ENCODE results near the gene CCT6A.
"Not testable (repeated sequence)": the region's sequence is repeated elsewhere in the genome, so short reads cannot be mapped to it uniquely, and the experiment has no call there.

Gene CCT6A, protein sequence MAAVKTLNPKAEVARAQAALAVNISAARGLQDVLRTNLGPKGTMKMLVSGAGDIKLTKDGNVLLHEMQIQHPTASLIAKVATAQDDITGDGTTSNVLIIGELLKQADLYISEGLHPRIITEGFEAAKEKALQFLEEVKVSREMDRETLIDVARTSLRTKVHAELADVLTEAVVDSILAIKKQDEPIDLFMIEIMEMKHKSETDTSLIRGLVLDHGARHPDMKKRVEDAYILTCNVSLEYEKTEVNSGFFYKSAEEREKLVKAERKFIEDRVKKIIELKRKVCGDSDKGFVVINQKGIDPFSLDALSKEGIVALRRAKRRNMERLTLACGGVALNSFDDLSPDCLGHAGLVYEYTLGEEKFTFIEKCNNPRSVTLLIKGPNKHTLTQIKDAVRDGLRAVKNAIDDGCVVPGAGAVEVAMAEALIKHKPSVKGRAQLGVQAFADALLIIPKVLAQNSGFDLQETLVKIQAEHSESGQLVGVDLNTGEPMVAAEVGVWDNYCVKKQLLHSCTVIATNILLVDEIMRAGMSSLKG

DNA sequence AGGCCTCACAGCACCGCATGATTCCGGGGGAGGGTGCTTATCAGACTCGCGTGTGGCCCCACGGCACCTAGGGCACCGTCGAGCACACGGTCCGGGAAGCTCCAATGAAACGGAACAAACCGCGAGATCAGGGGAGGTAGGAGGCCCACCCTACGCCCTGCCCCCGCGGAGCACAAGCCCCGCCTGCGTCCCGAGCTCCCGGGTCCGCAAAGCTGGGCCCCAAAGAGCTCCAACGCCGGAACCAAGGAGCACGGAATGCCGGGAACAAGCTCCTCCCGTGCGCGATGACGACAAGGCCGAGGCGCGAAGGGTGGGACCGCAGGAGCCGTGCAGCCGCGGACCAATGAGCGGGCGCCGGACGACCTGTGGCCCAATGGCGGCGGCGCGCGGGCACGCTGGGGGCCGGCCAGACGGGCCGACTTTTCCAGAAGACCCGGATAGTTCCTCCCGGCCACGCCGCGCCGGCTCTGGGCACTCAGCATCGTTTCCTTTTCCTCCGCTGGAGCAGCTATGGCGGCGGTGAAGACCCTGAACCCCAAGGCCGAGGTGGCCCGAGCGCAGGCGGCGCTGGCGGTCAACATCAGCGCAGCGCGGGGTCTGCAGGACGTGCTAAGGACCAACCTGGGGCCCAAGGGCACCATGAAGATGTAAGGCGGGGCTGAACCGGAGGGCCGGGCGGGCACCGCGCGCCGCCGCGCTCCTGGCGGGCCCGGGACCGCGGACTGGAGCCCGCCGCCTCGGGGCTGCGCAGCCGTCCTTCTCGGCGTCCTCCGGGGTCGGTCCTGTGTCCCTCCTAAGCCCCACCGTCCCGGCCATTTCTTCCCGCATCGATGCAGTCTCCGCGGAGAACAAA is at the start of gene CCT6A, which contains the start of gene PSPH:
CCT6A (plus strand) TSS at position 427 of the 853 bp plus-strand sequence; CDS start at position 511, 84 bp downstream.
PSPH (minus strand) TSS at position 106 of the 853 bp plus-strand sequence. CDS start 30,232 bp downstream, outside the sequence.
- peak; percentile 93 to 94 for DNase-seq

DNA sequence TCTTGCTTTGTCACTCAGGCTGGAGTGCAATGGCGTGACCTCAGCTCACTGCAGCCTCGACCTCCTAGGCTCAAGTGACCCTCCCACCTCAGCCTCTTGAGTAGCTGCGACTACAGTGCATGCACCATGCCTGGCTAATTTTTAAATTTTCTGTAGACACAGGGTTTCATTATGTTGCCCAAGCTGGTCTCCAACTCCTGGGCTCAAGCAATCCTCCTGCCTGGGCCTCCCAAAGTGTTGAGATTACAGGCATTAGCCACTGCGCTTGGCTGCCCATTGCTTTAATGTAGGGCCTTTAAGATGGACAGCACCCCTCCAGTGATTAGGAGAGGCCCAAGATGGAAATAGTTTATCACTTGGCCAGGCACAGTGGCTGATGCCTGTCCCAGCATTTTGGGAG is 47.8 kb upstream of the CCT6A start:
- DNase-seq, result no peak

DNA sequence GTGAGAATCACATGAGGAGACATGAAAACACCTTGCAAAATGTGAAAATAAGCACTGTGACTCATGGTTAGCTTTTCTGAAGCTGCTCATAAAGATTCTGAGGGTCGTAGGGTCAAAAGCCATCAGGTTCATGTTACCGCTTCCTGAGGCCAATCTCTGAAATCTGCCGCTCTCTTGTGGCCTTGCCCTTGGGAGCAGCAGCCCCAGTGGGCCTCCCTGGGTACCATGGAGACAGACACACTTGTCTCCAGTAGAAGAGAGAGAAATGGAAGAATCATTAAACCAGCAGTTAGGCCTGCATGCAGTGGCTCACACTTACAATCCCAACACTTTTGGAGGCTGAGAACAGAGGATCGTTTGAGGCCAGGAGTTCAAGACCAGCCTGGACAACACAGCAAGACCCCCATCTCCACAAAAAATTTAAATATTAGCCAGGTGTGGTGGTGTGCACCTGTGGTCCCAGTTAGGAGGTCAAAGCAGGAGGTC is 44.4 kb upstream of the CCT6A start:
- no peak for DNase-seq

DNA sequence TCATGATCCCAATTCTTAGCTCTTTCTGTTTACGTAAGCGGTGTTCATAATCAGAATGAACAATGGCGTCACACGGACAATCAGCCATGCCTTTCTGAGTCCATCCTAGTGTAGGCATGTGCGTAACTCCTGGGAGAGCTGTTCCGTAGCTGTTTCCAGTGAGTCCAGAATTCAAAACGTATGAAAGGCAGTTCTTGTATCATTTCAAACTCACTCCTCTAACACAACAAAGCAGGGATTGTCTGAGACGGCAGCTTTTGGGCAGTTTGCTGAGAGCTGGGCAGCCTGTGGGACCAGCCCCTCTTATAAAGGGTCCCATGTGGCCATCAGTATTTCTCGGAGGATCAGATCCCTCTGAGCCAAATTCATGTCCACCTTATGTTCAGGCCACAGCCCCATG is 43.7 kb upstream of the CCT6A start:
- no peak for DNase-seq

DNA sequence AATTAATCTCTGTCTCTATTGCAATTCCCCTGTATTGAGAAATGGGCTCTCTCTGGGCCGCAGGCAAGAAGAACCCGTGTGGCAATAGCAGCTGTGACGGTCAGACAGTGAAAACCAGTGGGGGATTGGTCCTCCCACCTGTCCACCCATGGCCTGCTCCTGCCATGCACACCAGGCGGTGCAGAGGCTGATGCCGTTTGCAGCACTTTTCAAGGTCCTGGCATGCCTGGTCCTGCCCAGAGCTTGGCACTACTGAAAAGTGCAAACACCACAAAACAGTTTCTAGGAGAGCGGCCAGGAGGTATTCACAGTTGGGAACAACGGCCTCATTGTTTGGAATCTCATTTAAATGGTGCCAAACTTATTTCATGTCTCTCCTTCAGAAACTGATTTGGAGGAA is 41.9 kb upstream of the CCT6A start:
- DNase-seq, result no peak

DNA sequence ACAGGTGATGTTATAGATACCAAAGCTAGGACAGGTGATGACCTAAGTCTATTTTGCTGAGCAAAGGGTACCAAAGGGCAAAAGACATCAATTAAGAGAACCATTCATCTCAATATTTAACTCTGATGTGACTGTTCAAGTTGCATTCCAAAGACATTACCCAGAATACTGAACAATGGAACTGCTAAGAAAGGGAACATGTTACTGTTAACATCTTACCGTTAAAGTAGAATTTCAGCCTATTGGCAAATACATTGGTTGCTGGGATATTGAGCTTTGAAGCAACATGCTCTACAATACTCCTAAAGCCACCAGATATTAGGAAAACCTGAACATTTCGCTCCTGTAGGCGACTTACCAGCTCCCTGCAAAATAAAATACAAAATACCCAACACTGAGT is 34.5 kb upstream of the CCT6A start:
- DNase-seq, result not testable (repeated sequence)

DNA sequence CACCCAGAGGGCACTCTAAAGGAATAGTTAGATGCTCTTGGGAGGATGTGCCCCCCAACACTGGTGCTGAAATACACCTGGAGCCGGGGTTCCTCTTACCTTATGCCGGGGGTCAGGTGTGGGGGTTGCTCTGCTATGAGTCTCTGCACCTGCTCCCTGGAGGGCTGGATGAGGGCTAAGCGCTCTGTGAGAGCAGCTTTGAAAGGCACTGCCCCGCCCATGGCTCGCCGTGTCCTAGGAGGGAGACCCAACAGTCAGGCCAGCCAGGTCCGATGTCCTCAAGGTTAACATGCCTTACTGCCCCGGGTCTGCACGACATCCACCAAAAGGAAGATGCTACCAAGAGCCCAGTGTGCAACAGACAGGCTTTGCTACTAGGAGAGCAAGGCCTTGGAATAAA is 32.1 kb upstream of the CCT6A start:
- no peak for DNase-seq

DNA sequence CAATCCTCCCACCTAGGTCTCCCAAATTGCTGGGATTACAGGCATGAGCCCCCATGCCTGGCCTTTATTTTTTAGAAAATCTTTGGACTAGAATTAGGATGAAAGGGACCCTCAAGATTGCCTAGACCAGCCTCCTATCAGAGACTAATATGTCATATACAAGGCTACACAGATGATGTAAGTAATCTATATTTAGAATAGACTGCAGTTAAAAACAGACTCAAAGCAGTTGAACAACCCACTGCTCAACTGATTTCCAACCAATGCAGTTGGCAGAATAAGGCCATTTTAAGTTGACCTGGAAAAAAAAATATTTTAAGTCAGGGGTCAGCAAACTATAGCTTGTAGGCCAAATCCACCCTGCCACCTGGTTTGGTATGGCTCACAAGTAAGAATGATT is 28.1 kb upstream of the CCT6A start:
- no peak for DNase-seq

DNA sequence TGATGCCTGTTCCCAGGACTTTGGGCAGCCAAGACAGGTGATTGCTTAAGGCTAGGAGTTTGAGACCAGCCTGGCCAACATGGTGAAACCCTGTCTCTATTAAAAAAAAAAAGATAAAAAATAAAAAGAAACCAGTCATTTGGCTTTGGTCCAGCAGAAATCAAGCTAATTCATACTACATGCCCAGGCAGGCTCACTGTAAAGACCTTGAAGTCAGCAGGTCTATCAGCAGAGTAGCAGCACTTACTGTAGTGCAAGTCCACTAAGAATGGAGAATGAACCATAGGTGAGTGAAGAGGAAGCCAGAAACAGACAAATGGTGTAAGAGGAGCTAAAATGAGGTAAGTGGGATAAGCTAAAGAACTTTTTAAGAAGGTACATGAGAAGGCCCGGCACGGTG is 25.0 kb upstream of the CCT6A start:
- no peak for DNase-seq

DNA sequence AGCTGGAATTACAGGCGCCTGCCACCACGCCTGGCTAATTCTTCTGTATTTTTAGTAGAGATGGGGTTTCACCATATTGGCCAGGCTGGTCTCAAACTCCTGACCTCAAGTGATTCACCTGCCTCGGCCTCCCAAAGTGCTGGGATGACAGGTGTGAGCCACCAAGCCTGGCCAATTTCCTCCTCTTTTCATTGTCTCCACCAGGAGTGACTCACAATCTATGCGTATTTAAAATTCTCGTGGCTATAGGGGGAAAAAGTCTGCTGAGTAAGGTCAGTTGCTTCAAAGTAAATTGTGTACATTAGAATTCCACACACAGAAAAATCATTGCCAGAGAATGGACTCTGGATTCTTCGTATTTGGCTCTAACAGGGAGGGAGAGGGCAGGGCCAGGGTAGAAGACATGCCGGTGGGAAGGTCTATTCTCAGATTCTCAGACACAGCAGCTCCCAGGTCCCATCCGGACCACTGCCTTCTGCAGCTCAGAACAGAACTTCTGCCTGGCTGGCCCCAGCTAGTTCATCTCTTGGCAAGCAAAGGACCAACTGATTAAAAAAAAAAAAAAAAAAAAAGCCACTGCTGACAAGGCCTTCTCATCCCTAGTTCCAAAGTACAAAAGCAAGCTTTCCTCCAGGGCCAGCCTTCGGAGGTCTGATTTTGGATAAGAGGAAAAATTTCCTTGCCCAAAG is 22.5 kb upstream of the CCT6A start:
- no peak for DNase-seq

DNA sequence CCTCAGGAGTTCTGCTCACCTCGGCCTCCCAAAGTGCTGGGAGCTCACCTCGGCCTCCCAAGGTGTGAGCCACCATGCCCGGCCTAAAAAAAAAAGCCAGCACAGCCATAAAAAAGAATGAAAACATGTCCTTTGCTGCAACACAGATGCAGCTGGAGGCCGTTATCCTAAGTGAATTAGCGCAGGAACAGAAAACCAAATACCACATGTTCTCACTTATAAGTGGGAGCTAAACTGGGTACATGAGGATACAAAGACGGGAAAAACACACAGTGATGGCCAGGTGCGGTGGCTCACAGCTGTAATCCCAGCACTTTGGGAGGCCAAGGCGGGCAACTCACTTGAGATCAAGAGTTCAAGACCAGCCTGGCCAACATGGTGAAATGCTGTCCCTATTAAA is 21.2 kb upstream of the CCT6A start:
- DNase-seq, result no peak

DNA sequence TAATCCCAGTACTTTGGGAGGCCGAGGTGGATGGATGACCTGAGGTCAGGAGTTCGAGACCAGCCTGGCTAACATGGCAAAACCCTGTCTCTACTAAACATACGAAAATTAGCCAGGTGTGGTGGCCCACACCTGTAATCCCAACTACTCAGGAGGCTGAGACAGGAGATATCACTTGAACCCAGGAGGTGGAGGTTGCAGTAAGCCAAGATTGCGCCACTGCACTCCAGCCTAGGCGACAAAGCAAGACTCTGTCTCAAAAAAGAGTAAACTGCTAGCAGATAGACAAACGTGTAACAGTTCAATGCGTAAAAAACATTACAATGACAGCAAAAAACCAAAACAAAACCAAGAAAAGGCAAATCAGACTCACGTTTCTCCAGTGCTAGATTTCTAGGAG is 20.0 kb upstream of the CCT6A start:
- not testable (repeated sequence) for DNase-seq

DNA sequence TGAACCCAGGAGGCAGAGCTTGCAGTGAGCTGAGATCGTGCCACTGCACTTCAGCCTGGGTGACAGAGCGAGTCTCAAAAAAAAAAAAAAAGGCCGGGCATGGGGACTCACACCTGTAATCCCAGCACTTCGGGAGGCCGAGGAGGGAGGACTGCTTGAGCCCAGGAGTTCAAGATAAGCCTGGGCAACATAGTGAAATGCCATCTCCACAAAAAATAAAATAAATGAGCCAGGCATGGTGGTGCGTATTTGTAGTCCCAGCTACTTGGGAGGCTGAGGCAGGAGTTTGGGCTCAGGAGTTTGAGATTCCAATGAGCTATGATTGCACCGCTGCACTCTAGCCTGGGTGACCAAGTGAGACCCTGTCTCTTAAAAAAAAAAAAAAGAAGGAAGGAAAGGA is 19.0 kb upstream of the CCT6A start:
- not testable (repeated sequence) for DNase-seq

DNA sequence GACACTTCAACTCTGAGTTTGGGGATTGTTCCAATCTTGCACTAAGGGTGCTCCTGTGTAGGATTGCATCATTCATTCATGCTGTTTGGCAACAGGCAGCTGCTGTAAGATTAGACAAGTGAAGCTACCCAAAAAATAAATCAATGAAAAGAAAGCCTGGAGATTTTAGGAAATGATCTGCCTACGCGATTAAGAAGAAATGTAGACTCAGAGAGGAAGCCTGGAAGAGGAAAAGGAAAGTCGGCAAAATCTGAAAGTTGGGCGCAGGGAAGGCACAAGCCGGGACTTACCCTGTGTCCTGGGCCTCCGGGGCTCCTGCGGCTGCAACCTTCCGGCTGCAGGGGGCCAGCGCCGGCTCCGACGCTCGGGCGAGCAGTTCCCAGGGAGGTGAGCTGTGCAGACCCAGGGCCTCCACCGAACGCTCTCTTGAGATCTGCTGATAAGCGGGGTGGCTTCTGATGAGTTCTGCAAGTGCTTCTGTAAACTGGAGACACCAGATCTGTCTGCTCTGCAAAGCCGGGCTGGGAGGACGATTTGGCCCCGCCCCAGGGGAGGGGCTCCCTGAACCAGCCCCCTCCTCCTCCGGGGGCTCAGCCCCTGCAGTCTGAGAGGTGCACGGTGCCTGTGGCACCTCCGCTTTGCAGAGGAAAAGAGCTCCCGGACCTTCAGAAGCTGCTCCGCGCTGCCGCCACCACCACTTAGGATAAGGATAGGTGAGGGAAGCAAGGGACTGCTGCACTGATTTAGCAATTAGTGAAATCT is 17.7 kb upstream of the CCT6A start:
- peak; percentile 23 to 52 for DNase-seq

DNA sequence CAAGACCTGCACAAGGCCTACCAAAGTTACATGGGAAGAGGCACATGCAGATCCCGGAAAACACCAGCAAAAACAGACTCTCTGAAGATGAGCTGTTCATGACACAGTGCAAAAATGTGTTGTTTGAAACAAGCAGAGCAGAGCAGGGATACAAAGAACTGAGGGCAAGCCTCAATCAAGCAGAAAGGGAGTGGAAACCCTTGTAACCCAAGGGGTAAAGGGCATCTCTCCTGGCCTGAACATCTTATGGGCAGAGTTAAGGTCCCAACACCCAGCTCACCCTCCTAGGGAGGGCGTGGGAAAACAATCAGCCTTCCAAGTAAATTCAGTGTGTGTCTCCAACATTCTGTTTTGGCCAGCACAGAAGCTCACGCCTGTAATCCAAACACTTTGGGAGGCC is 10.8 kb upstream of the CCT6A start:
- no peak for DNase-seq

DNA sequence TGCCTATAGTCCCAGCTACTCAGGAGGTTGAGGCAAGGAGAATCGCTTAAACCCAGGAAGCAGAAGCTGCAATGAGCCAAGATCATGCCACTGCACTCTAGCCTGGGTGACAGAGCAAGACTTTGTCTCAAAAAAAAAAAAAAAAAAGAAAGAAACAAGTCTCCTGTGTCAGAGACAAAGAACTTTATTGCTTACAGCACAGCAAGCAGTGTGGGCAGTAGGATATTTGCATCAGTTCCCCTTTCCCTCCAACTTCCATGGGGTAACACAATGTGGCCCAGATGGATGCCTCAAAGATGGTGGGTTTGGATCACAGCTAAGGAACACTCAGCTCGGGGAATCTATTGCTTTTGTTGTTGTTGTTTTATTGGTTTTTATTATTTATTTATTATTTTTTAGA is 5.8 kb upstream of the CCT6A start:
- not testable (repeated sequence) for DNase-seq

DNA sequence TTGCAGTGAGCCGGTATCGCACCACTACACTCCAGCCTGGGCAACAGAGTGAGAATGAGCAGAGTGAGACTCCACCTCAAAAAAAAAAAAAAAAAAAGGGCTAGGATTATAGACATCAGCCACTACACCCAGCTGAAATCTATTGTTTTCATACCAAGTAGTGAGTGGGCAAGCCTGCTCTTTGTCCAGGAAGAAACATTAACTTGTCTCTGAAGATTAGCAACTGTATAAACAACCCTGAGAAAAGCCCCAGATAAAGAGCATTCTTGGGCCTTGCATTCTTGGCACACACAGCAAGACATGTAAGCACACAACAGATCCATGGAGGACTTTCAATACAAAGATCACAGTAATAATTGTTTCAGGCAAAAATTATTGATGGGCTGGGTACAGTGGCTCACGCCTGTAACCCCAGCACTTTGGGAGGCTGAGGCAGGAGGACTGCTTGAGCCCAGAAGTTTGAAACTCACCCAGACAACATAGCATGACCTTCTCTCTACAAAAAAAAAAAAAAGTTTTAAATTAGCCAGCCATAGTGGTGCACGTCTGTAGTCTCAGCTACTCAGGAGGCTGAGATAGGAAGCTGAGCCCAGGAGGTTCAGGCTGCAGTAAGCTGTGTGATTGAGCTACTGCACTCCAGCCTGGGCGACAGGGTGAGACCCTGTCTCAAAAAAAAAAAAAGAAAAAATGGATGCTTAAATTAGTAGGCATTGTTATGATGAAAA is 4.7 kb upstream of the CCT6A start:
- no peak for DNase-seq

DNA sequence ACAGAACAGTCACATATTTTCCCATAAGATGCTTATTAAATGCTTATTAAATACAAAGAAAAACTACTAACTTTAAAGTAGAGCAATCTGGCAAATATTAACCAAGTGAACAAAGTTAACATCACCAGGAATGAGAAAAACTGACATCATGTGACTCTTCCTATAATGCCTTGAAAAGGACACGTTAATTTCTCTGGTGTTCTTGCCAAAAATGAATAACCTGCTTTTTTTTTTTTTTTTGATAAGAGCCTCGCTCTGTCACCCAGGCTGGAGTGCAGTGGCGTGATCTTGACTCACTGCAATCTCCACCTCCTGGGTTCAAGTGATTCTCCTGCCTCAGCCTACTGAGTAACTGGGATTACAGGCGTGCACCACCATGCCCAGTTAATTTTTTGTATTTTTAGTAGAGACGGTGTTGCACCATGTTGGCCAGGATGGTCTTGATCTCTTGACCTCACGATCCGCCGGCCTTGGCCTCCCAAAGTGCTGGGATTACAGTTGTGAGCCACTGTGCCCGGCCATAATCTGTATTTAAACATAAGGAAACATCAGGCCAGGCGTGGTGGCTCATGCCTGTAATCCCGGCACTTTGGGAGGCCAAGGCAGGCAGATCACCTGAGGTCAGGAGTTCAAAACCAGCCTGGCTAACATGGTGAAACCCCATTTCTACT is 4.0 kb upstream of the CCT6A start:
- not testable (repeated sequence) for DNase-seq

DNA sequence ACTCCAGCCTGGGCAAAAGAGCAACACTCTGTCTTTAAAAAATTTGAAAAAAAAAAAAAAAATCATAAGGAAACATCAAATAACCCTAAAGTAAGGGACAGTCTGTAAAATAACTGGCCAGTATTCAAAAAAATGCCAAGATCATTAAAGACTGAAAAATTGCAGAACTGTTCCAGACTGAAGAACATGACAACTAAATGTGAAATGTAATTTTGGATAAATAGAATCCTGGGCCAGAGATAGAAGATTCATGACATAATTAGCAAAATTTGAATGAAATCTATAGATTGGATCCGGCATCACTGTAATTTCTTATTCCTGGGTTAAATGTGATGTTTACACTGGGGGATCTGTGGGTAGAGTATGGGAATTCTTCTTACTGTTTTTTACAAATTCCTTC is 3.3 kb upstream of the CCT6A start:
- no peak for DNase-seq

DNA sequence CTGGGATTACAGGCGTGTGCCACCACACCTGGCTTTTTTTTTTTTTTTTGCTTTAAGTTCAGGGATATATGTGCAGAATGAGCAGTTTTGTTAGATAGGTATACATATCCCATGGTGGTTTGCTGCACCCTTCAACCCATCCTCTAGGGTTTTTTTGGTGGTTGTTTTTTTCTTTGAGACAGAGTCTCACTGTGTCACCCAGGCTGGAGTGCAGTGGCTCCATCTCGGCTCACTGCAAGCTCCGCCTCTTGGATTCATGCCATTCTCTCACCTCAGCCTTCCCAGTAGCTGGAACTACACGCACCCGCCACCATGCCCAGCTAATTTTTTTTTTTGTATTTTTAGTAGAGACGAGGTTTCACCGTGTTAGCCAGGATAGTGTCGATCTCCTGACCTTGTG is 2.8 kb upstream of the CCT6A start:
- peak in 1 of 2 experiments; percentile 18 for DNase-seq

DNA sequence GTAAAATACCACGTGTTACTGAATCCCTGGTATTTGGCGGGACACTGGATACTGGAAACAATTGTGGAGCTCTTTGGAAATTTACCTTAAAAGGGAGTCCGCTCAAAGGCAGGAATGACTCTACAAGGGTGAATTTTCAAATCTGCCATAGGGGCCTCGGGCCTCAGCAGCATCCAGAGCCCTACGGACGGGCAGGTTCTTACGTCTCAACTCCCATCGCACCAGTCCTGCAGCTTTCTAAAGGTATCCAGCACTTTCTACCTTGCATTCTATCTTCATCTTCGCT is 569 bp upstream of the CCT6A start:
- no peak for DNase-seq
